Body of pancreas (tissue), 4 donors: ENCODE data around the gene CNGA3.

Experiments used
- CTCF ChIP-seq, 7 experiments: fragments of 450-650 bp in 4 of 7; fragments of 200-600 bp in 3 of 7; sonication (generic) in 3 of 7; IDR thresholded peaks; one replicate each; pipeline ENCODE4 v1.5.1; 2016 to 2019; ENCODE audit warnings: antibody characterized with exemption in 7 of 7
- POLR2A ChIP-seq, 3 donors: fragments of 450-650 bp; IDR thresholded peaks; one replicate each; pipeline ENCODE4 v1.6.1; 2016; ENCODE audit warnings: antibody characterized with exemption in 3 of 3, mild to moderate bottlenecking in 2 of 3

GRCh38 chr2:98422449-98422848 lies 76.2 kb downstream of the CNGA3 start:
- TF ChIP-seq CTCF (IDR thresholded peaks at IDR 0.05) (no peak), POLR2A (IDR thresholded peaks at IDR 0.05) (no peak)
